Mesendoderm (in vitro differentiated cells): ENCODE measurements around the gene PRDX1.
"Not testable (repeated sequence)": the region's sequence is repeated elsewhere in the genome, so short reads cannot be mapped to it uniquely, and the experiment has no call there.

Source experiments
- DNase-seq: peaks from one replicate; pipeline ENCODE4 v3.0.0; 2013
- H2AK5ac ChIP-seq: 2 replicates; pipeline ENCODE4 v1.6.1; 2013; ENCODE audit warnings: low read length, inconsistent platforms
- H2BK120ac ChIP-seq: 2 replicates; pipeline ENCODE4 v1.6.1; 2013; ENCODE audit warnings: low read depth, mild to moderate bottlenecking, low read length, moderate library complexity, mixed read lengths
- H2BK15ac ChIP-seq: replicated peaks from 2 replicates; pipeline ENCODE4 v1.6.1; 2013; ENCODE audit warnings: low read depth, mild to moderate bottlenecking, moderate library complexity
- H2BK5ac ChIP-seq: 2 replicates; pipeline ENCODE4 v1.6.1; 2013; ENCODE audit warnings: low read length, inconsistent platforms
- H3K18ac ChIP-seq: 2 replicates; pipeline ENCODE4 v1.6.1; 2013; ENCODE audit warnings: mild to moderate bottlenecking, low read length, mixed read lengths
- H3K23ac ChIP-seq: one replicate; pipeline ENCODE4 v1.6.1; 2013; ENCODE audit warnings: low read length
- H3K27ac ChIP-seq: 2 replicates; pipeline ENCODE4 v1.5.1; 2013; ENCODE audit warnings: low read depth, mild to moderate bottlenecking, inconsistent platforms, low read length, moderate library complexity
- H3K27me3 ChIP-seq: 2 replicates; pipeline ENCODE4 v1.6.1; 2013; ENCODE audit warnings: low read length, control low read depth, mild to moderate bottlenecking, inconsistent platforms; ENCODE audit not compliant: insufficient read depth, poor library complexity
- H3K36me3 ChIP-seq: 2 replicates; pipeline ENCODE4 v1.6.1; 2013; ENCODE audit warnings: low read length, inconsistent platforms; ENCODE audit not compliant: control insufficient read depth, insufficient read depth
- H3K4ac ChIP-seq: one replicate; pipeline ENCODE4 v1.6.1; 2013; ENCODE audit warnings: low read depth, mild to moderate bottlenecking, low read length, moderate library complexity
- H3K4me1 ChIP-seq: 2 replicates; pipeline ENCODE4 v1.6.1; 2013; ENCODE audit warnings: low read depth, low read length, inconsistent platforms; ENCODE audit not compliant: control insufficient read depth
- H3K4me2 ChIP-seq: 2 replicates; pipeline ENCODE4 v1.6.1; 2013; ENCODE audit warnings: low read length
- H3K4me3 ChIP-seq: 2 replicates; pipeline ENCODE4 v1.5.1; 2013; ENCODE audit warnings: mild to moderate bottlenecking, low read length
- H3K56ac ChIP-seq: one replicate; pipeline ENCODE4 v1.6.1; 2013; ENCODE audit warnings: low read length
- H3K79me1 ChIP-seq: 2 replicates; pipeline ENCODE4 v1.6.1; 2013; ENCODE audit warnings: low read length, inconsistent platforms
- H3K79me2 ChIP-seq: 2 replicates; pipeline ENCODE4 v1.6.1; 2013; ENCODE audit warnings: mild to moderate bottlenecking, low read length; ENCODE audit not compliant: control insufficient read depth, insufficient read depth
- H3K9ac ChIP-seq: 2 replicates; pipeline ENCODE4 v1.6.1; 2013; ENCODE audit warnings: low read length, inconsistent platforms
- H4K5ac ChIP-seq: one replicate; pipeline ENCODE4 v1.6.1; 2013; ENCODE audit warnings: low read length
- H4K8ac ChIP-seq: one replicate; pipeline ENCODE4 v1.6.1; 2013; ENCODE audit warnings: low read depth, mild to moderate bottlenecking, control low read depth, low read length, moderate library complexity
- WGBS: extraction: QIAGEN DNeasy Blood & Tissue Kit; methylation state at CpG from one replicate; pipeline ENCODE4 v1.1.7; 2013; ENCODE audit warnings: low lambda C conversion rate, missing lambda C conversion rate; ENCODE audit not compliant: insufficient coverage; ENCODE audit errors: extremely low coverage; 5-methylcytosine and 5-hydroxymethylcytosine counted together

Gene PRDX1

GRCh38 chr1:45531873-45532272 is 10.2 kb upstream of the PRDX1 start:
- Histone ChIP-seq H3K79me1 (no peaks in the 10 kb centered on the region), H3K4me2 (no peak overlapping the region), H3K23ac (no peak overlapping the region), H2AK5ac (no peak overlapping the region), H3K9ac (no peak overlapping the region), H4K8ac (no peak overlapping the region), H2BK15ac (no peak overlapping the region), H3K36me3 (no peaks in the 10 kb centered on the region), H3K79me2 (no peaks in the 10 kb centered on the region), H3K4me1 (no peaks in the 10 kb centered on the region), H4K5ac (no peak overlapping the region), H3K27ac (no peak overlapping the region), H2BK120ac (no peak overlapping the region), H3K4ac (no peak overlapping the region), H3K4me3 (no peak overlapping the region), H3K18ac (no peak overlapping the region), H2BK5ac (no peak overlapping the region), H3K27me3 (no peaks in the 10 kb centered on the region), H3K56ac (no peak overlapping the region)
- DNase-seq = no peak
- 100% methylated on average over 2 of the region's 5 CpGs for WGBS

GRCh38 chr1:45530632-45531135 is 9.0 kb upstream of the PRDX1 start:
- no CpG with 5 or more reads among the region's 11 CpGs for WGBS
- Histone ChIP-seq H2BK120ac (no peak overlapping the region), H3K18ac (no peak overlapping the region), H3K79me1 (no peaks in the 10 kb centered on the region), H4K5ac (no peak overlapping the region), H3K79me2 (no peaks in the 10 kb centered on the region), H3K27ac (no peak overlapping the region), H3K9ac (no peak overlapping the region), H3K4me3 (no peak overlapping the region), H3K4ac (no peak overlapping the region), H3K27me3 (no peaks in the 10 kb centered on the region), H2BK5ac (no peak overlapping the region), H3K4me1 (no peaks in the 10 kb centered on the region), H3K36me3 (no peaks in the 10 kb centered on the region), H3K4me2 (no peak overlapping the region), H2BK15ac (no peak overlapping the region), H2AK5ac (no peak overlapping the region), H4K8ac (no peak overlapping the region), H3K23ac (no peak overlapping the region), H3K56ac (no peak overlapping the region)
- DNase-seq = no peak

GRCh38 chr1:45526135-45526644 is 4.5 kb upstream of the PRDX1 start:
- Histone ChIP-seq H2AK5ac (no peak overlapping the region), H3K4me2 (no peak overlapping the region), H2BK15ac (no peak overlapping the region), H3K56ac (no peak overlapping the region), H3K79me2 (peaks cover 5% of the 10 kb centered on the region), H2BK5ac (no peak overlapping the region), H3K4me3 (no peak overlapping the region), H3K4ac (no peak overlapping the region), H4K8ac (no peak overlapping the region), H2BK120ac (no peak overlapping the region), H4K5ac (no peak overlapping the region), H3K36me3 (no peaks in the 10 kb centered on the region), H3K23ac (no peak overlapping the region), H3K27me3 (no peaks in the 10 kb centered on the region), H3K4me1 (no peaks in the 10 kb centered on the region), H3K79me1 (no peaks in the 10 kb centered on the region), H3K18ac (no peak overlapping the region), H3K9ac (no peak overlapping the region), H3K27ac (no peak overlapping the region)
- WGBS = no CpG with 5 or more reads among the region's 1 CpG
- DNase-seq = no peak

- Histone ChIP-seq H3K79me2 (peaks cover 26% of the 10 kb centered on the region), H2BK120ac (peak overlapping the region; percentile 18)
- not testable (repeated sequence) for H3K27me3 ChIP-seq, H3K56ac ChIP-seq, H3K36me3 ChIP-seq, H3K27ac ChIP-seq, H4K8ac ChIP-seq, H4K5ac ChIP-seq, H3K4me3 ChIP-seq, DNase-seq, H3K18ac ChIP-seq, H3K79me1 ChIP-seq, H3K23ac ChIP-seq, H3K4me2 ChIP-seq, H2BK5ac ChIP-seq, H3K9ac ChIP-seq, H2BK15ac ChIP-seq, H3K4ac ChIP-seq, H2AK5ac ChIP-seq, H3K4me1 ChIP-seq
- no CpG with 5 or more reads among the region's 10 CpGs for WGBS
Observed at GRCh38 chr1:45523975-45524374, 2.3 kb upstream of the PRDX1 start.

GRCh38 chr1:45523516-45523915 is 1.8 kb upstream of the PRDX1 start:
- not testable (repeated sequence) for H3K4me2 ChIP-seq, DNase-seq, H2BK5ac ChIP-seq, H3K79me1 ChIP-seq, H2BK15ac ChIP-seq, H3K9ac ChIP-seq, H4K5ac ChIP-seq, H2AK5ac ChIP-seq, H3K4ac ChIP-seq, H3K23ac ChIP-seq, H3K36me3 ChIP-seq, H3K4me3 ChIP-seq, H3K27me3 ChIP-seq, H3K18ac ChIP-seq, H3K56ac ChIP-seq, H4K8ac ChIP-seq, H3K27ac ChIP-seq, H3K4me1 ChIP-seq
- Histone ChIP-seq H2BK120ac (peak overlapping the region; percentile 50), H3K79me2 (peaks cover 31% of the 10 kb centered on the region)
- 100% methylated on average over 1 of the region's 2 CpGs for WGBS
